MCF 10A (cell line): ENCODE data around the gene MRPL43. TPM values are rescaled to one million over a fixed set of nuclear protein-coding genes. Genes with fewer than 3 reads are reported as not detected.

Source experiments
- BruUV-seq: library from RNA; stranded (reverse); fragments of 400-500 nt; replicated peaks from 2 replicates; lab custom pipeline; 2021; lab: Mats Ljungman, UMichigan
- CTCF ChIA-PET: fragments of 300-600 bp; sonication (Branson Sonifier 250); formaldehyde crosslinking; extraction: SDS; loops from one replicate; lab custom pipeline; 2021; ENCODE audit warnings: antibody characterized with exemption, inconsistent platforms; lab: Yijun Ruan, JAX
- POLR2A ChIA-PET: fragments of 300-600, 350-650 bp; sonication (Branson Sonifier 250); formaldehyde crosslinking; extraction: SDS; loops from one replicate; lab custom pipeline; 2020; ENCODE audit warnings: antibody characterized with exemption, inconsistent platforms; lab: Yijun Ruan, JAX
- DNase-seq: peaks from one replicate; pipeline ENCODE4 v3.0.0-alpha.2; 2018; ENCODE audit not compliant: unreplicated experiment
- H3K27ac Mint-ChIP-seq: one replicate; pipeline ENCODE4 v1.8.0; 2022; ENCODE audit warnings: mild to moderate bottlenecking, low read depth, mixed read lengths; ENCODE audit not compliant: unreplicated experiment
- H3K27me3 Mint-ChIP-seq: one replicate; pipeline ENCODE4 v1.8.0; 2022; ENCODE audit warnings: mixed read lengths; ENCODE audit not compliant: insufficient read depth, unreplicated experiment
- H3K36me3 Mint-ChIP-seq: one replicate; pipeline ENCODE4 v1.8.0; 2022; ENCODE audit warnings: mild to moderate bottlenecking, moderate library complexity, mixed read lengths; ENCODE audit not compliant: insufficient read depth, unreplicated experiment
- H3K4me1 Mint-ChIP-seq: one replicate; pipeline ENCODE4 v1.8.0; 2022; ENCODE audit warnings: mixed read lengths; ENCODE audit not compliant: insufficient read depth, unreplicated experiment
- H3K4me3 Mint-ChIP-seq: one replicate; pipeline ENCODE4 v1.8.0; 2022; ENCODE audit warnings: mild to moderate bottlenecking, moderate library complexity, mixed read lengths; ENCODE audit not compliant: unreplicated experiment
- H3K9me3 Mint-ChIP-seq: one replicate; pipeline ENCODE4 v1.8.0; 2022; ENCODE audit warnings: mixed read lengths; ENCODE audit not compliant: unreplicated experiment
- intact Hi-C: fragments of 100-400 bp; cut with micrococcal nuclease; formaldehyde crosslinking; loops from 2 replicates; pipeline ENCODE4 v1.14.1; 2022
- total RNA-seq: library from RNA; stranded (reverse); gene quantifications from 2 replicates; pipeline ENCODE4 v1.2.3, GENCODE V29; 2022
- TF ChIP-seq, protein P1 (sequence below): fragments of 200-600 bp; IDR thresholded peaks from one replicate; pipeline ENCODE4 v1.8.0; 2022; ENCODE audit warnings: antibody characterized with exemption, mild to moderate bottlenecking; ENCODE audit not compliant: unreplicated experiment

The MRPL43 gene
- total RNA-seq, 1 experiment from 2014 or later = 64.8 TPM

DNA sequence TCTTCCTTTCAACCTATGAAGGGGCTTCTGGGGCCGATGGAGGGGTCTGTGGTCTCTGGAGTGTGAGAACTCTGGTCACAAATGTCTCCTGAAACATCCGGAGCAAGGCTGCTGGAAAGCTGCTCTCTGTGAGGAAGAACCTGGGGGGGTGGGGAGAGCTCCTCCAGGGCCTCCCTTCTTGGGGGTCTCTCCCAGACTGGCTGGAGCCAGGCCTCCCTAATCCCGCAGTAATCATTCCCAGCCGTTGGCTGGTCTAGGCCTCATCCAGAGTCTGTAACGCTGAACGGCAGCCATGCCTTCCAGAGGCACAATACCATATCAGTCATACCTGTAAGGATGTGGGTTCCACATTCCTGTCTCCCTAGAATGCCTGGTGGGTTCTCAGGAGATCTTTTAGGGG lies 7.9 kb upstream of the MRPL43 start:
- POLR2A ChIA-PET = no interaction called here
- CTCF ChIA-PET = interaction anchor here (0.6 to 12.3 kb wide), 4 partner anchors 16 to 60 kb away, joined by 3 to 199 read pairs (median 6); no protein-coding TSS in a partner anchor

DNA sequence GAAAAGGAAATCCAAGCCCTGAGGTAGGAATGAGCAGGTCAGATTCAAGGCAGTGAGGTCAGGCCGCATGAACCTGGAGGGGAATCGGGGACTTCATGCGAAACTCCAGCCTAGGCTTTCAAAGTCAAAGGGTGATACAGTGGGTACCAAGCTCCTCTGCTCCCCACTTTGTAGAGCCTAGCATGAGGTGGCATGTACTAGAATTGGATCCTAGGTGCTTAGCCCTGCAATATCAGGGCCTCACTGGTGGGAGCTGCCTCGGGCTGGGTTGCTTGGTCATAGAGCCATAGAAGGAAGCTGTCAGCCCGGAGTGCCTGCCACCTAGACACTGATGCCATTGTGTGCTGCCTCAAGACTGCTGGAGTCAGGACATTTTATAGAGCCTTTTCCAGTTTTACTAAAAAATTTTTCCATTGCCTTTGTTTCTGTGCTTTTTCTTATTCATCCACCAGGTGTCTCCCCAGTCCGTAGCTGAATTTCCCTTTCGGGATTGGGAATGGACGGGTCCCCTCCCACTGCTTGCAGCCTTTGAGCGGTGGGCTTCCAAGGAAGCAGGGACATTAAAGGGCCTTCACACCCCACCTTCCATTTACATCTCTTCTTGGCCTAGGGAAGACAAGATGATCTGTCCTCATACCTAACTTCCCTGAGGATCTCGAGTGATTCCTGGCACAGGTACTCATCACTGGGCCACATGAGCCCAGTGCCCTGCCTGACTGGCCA lies 6.8 kb upstream of the MRPL43 start:
- Mint-ChIP-seq H3K27ac (peak overlapping the region; percentile 40), H3K4me1 (peaks cover 20% of the 10 kb centered on the region), H3K9me3 (no peaks in the 10 kb centered on the region), H3K27me3 (no peaks in the 10 kb centered on the region), H3K4me3 (no peak overlapping the region), H3K36me3 (peaks cover 63% of the 10 kb centered on the region)
- TF ChIP-seq, protein P1, sequence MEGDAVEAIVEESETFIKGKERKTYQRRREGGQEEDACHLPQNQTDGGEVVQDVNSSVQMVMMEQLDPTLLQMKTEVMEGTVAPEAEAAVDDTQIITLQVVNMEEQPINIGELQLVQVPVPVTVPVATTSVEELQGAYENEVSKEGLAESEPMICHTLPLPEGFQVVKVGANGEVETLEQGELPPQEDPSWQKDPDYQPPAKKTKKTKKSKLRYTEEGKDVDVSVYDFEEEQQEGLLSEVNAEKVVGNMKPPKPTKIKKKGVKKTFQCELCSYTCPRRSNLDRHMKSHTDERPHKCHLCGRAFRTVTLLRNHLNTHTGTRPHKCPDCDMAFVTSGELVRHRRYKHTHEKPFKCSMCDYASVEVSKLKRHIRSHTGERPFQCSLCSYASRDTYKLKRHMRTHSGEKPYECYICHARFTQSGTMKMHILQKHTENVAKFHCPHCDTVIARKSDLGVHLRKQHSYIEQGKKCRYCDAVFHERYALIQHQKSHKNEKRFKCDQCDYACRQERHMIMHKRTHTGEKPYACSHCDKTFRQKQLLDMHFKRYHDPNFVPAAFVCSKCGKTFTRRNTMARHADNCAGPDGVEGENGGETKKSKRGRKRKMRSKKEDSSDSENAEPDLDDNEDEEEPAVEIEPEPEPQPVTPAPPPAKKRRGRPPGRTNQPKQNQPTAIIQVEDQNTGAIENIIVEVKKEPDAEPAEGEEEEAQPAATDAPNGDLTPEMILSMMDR = peak; percentile 51
- ChIA-PET CTCF (interaction anchor here (0.6 to 12.3 kb wide), 7 partner anchors 10 to 1225 kb away, joined by 3 to 199 read pairs (median 4); no protein-coding TSS in a partner anchor), POLR2A (interaction anchor here (1.2 kb wide), 1 partner anchor 49 kb away, joined by 3 read pairs; no protein-coding TSS in a partner anchor)
- peak; percentile 60 for DNase-seq
- intact Hi-C loops = loop anchor here (1.0 kb wide), 1 partner anchor 18 kb away; no protein-coding TSS in a partner anchor
- TSS peak; percentile 51 for BruUV-seq

More for the DNA sequence above, 7.9 kb upstream of the MRPL43 start:
- H3K9me3 Mint-ChIP-seq = no peaks in the 10 kb centered on the region
- peaks cover 52% of the 10 kb centered on the region for H3K36me3 Mint-ChIP-seq
- peak overlapping the region; percentile 40 for H3K27ac Mint-ChIP-seq
- no peak for DNase-seq
- H3K4me1 Mint-ChIP-seq = peaks cover 20% of the 10 kb centered on the region
- BruUV-seq = no TSS peak
- intact Hi-C loops = no loop called here
- TF ChIP-seq, protein P1 = no peak
- no peak overlapping the region for H3K4me3 Mint-ChIP-seq
- H3K27me3 Mint-ChIP-seq = no peaks in the 10 kb centered on the region

DNA sequence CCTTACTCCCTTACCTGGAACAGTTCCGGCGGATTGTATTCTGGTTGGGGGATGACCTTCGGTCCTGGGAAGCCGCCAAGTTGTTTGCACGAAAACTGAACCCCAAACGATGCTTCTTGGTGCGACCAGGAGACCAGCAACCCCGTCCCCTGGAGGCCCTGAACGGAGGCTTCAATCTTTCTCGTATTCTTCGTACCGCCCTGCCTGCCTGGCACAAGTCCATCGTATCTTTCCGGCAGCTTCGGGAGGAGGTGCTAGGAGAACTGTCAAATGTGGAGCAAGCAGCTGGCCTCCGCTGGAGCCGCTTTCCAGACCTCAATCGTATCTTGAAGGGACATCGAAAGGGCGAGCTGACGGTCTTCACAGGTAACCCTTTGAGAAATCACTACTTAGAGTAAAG lies 1.8 kb upstream of the MRPL43 start:
- intact Hi-C loops = no loop called here
- Mint-ChIP-seq H3K4me3 (peak overlapping the region; percentile 85), H3K27ac (no peak overlapping the region), H3K4me1 (peaks cover 15% of the 10 kb centered on the region), H3K9me3 (no peaks in the 10 kb centered on the region), H3K27me3 (no peaks in the 10 kb centered on the region), H3K36me3 (peaks cover 44% of the 10 kb centered on the region)
- POLR2A ChIA-PET = interaction anchor here (1.1 to 5.0 kb wide), 4 partner anchors 9 to 77 kb away, joined by 3 to 54 read pairs (median 4); partner anchors contain the start of genes LZTS2, PDZD7 and SFXN3
- DNase-seq = no peak
- TF ChIP-seq, protein P1 = no peak
- CTCF ChIA-PET = interaction anchor here (0.7 to 12.3 kb wide), 4 partner anchors 8 to 28 kb away, joined by 3 to 199 read pairs (median 18); no protein-coding TSS in a partner anchor
- no TSS peak for BruUV-seq

DNA sequence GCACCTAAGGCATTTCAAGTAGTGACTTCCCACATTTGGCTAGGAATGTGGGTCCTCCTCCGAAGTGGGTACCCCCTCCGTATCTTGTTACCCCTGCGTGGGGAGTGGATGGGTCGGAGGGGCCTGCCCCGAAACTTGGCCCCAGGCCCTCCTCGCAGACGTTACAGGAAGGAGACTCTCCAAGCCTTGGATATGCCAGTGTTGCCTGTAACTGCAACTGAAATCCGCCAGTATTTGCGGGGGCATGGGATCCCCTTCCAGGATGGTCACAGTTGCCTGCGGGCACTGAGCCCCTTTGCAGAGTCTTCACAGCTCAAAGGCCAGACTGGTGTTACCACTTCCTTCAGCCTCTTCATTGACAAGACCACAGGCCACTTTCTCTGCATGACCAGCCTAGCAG lies 869 bp upstream of the MRPL43 start:
- BruUV-seq = no TSS peak
- ChIA-PET POLR2A (interaction anchor here (0.5 to 5.0 kb wide), 9 partner anchors 10 to 78 kb away, joined by 3 to 54 read pairs (median 4); partner anchors contain the start of genes LZTS2, PDZD7 and SFXN3), CTCF (interaction anchor here (0.6 to 12.3 kb wide), 4 partner anchors 9 to 598 kb away, joined by 3 to 199 read pairs (median 18); no protein-coding TSS in a partner anchor)
- Mint-ChIP-seq H3K9me3 (no peaks in the 10 kb centered on the region), H3K36me3 (peaks cover 36% of the 10 kb centered on the region), H3K4me1 (peaks cover 15% of the 10 kb centered on the region), H3K27me3 (no peaks in the 10 kb centered on the region), H3K27ac (peak overlapping the region; percentile 80), H3K4me3 (peak overlapping the region; percentile 85)
- TF ChIP-seq, protein P1 = no peak
- intact Hi-C loops = no loop called here
- DNase-seq = no peak
